Left cardiac atrium (tissue), 4 donors: ENCODE data around the gene CARD19. TPM values are rescaled to one million over a fixed set of nuclear protein-coding genes. Genes with fewer than 3 reads are reported as not detected.

ENCODE experiments used
- ATAC-seq, 2 donors: fragments of 200-7000 bp; cut with Tn5 transposase; one replicate each; pipeline ENCODE4 v1.9.1; 2020; ENCODE audit warnings: mild to moderate bottlenecking in 2 of 2, moderate library complexity in 2 of 2
- DNase-seq: peaks from one replicate; pipeline ENCODE4 v3.0.0-alpha.2; 2020
- intact Hi-C, 2 donors: fragments of 100-400 bp; cut with DNase I; formaldehyde crosslinking; loops; one replicate each; pipeline versions ENCODE4 v1.14.1 to v1.15.1; 2022 to 2023
- total RNA-seq, 2 donors: library from RNA; stranded (reverse); fragmentation: NEBNext Ultra II Directional; extraction: Animal tissue kit (Norgen Biotek cat#: 25700); gene quantifications; one replicate each; pipeline ENCODE4 v1.2.1, GENCODE V29; 2021
- donor health status: DM: no; HTN: yes; CAD: no.
- donor health status: DM: no; HTN: yes; CAD: no; lungs with severe emphysema.
- donor health status: DM: yes; HTN: yes; CAD: no.
- donor health status: Dilated cardiomyopathy.

CARD19 gene
- total RNA-seq, 2 donors from 2014 or later, result 20.2 to 26.3 TPM

DNA sequence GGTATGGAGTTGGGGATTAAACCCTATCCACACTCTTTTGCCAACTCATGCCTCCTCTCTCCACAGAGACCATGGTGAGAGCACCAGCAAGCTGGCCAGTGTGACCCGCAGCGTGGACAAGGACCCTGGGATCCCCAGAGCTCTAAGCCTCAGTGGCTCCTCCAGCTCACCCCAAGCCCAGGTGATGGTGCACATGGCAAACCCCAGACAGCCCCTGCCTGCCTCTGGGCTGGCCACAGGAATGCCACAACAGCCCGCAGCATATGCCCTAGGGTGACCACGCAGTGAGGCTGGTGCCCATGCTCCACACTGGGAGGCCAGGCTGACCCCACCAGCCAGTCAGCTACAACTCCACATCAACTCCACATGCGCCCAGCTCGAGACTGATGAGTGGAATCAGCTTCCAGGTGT, 11.5 kb upstream of the CARD19 start:
- intact Hi-C loops, result no loop called here
- ATAC-seq, result no peak
- no peak for DNase-seq

DNA sequence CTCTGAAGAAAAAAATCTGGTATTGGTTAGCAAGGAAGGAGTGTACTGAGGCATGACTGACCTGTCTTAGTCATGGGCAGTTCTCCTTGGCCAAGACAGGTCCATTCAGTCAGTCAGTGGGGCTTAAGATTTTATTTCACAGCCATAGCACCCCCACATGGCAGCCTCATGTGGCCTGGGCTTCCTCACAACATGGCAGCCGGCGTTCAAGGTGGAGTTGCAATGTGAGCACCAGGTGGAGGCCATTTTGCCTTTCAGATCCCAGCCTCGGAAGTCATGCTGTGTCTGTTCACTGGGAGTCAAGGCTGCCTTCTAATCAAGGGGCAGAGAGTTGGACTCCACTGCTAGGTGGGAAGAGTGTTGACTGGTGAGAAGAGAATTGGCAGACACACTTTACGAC, 10.3 kb upstream of the CARD19 start:
- ATAC-seq (no peak), DNase-seq (no peak)
- intact Hi-C loops, result no loop called here

DNA sequence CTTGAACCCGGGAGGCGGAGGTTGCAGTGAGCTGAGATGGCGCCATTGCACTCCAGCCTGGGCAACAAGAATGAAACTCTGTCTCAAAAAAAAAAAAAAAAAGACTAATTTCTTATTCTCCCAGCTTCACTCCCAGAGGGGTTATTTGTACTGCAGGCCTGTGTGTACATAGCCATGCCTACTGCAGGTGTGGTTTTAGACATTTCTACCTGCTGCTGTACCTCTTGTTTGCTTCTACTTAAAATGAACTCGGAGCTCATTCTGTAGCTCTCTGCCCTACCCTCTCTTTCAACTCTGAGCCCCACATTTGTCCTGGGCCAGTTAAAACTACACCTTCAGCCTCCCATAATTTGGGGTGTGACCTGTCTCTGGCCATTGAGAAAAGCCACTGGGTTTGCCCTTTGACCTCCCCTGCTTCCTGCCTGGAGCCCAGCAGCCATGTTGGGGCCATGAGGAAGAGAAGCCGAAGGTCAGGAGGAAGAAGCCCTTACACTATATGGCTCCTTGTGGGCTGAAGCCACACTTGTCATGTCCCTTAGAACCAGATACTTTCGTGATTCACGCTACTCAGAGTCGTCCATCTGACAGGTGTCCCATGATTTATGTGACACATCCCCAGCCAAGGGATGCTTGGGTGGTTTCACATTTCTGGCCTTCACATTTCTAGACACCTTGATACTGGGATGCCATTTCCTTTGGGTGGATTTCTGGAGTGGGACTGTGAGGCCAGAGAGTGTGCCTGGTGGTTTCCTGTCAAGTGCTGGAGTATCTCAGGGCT, 9.4 kb upstream of the CARD19 start:
- intact Hi-C loops, result no loop called here
- ATAC-seq (no peak), DNase-seq (no peak)

DNA sequence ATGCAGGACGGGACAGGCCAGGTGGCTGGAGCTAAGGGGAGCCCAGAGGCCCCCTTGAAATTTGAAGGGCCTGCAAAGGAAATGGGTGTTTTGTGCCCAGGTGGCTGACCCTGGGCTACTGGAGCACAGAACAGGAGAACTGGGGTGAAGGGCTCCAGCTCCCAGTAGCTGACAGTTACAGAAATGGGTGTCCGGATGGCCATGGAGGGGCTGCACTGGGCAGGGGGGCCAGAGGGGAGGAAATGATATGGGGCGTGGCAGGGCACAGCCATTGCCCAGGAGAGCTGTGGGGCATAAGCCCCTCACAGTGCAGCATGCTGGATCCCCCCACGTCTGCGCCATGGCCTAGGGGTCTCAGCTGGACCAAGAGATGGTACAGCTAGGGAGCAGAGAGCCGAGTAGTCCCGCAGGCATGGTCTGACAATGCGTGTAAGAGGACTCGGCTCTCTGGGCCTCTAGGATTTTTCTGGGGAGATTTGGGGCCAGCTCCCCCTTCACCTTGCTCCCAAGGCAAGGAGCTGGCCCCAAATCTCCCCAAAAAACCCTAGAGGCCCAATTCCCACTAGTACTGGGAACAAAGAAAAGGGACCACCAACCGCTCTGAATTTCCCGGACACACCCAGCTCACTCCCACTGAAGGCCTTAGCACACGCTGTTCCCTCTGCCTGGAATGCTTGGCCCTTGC, 7.9 kb upstream of the CARD19 start:
- no peak for ATAC-seq
- no peak for DNase-seq
- intact Hi-C loops, result no loop called here

DNA sequence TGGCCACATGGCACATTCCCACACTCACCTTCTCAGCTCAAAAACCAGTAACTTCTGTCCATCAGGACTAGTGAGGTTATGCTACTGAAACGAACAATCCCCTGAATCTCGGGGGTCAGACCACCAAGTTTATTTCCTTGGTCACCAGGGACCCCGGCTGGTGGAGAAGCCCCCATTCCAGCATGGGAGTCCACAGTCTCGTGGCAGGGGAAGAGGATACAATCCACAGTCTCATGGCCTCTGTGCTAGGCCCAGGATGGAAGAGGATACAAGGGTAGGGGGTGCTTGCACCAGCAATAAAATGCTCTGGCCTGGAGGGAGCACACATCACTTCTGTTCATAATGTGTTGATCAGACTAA, 7.4 kb upstream of the CARD19 start:
- intact Hi-C loops, result no loop called here
- ATAC-seq (no peak), DNase-seq (no peak)

DNA sequence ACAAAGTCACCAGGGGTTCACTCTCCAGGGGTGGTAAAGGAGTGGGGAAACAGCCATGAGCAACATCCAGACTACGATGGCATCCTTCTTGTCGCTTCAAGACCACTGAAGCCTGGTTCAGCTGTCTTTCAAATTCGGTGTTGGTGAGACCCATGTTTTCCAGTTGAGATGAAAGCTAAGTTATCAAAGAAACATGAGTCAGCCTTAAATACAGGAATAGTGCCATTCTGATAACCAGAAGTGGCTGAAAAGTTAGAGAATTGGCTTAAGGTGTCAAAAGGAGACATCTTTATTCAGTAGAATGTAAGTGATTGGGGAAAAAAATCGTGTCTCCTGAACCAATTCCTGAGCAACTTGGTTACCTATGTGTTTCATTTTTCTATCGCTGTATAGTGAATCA, 7.0 kb upstream of the CARD19 start:
- DNase-seq, result no peak
- no peak for ATAC-seq
- intact Hi-C loops, result no loop called here

DNA sequence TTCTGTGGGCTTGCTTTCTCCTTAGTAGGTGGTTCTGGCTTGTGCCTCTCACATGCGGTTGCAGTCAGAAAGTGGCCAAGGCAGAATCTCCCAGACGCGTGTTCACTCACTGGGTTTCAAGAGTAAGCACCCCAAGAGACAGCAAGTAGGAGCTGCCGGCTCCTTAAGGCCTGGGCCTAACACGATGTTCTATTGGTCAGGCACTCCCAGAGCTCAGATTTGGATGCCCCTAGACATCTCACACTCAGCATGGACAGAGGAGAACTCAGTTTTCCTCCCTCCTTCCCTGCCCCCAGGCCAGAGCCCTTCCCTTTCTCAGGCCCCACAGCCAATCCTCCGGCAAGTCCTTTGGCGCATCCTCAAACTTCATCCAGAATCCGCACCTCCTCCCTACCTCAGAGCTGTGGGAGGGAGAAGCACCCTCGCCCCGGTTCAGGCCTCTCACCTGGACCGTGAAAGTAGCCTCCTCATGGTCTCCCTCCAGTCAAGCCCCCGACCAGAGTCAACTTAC, 6.5 kb upstream of the CARD19 start:
- intact Hi-C loops, result no loop called here
- DNase-seq, result no peak
- ATAC-seq, result no peak

DNA sequence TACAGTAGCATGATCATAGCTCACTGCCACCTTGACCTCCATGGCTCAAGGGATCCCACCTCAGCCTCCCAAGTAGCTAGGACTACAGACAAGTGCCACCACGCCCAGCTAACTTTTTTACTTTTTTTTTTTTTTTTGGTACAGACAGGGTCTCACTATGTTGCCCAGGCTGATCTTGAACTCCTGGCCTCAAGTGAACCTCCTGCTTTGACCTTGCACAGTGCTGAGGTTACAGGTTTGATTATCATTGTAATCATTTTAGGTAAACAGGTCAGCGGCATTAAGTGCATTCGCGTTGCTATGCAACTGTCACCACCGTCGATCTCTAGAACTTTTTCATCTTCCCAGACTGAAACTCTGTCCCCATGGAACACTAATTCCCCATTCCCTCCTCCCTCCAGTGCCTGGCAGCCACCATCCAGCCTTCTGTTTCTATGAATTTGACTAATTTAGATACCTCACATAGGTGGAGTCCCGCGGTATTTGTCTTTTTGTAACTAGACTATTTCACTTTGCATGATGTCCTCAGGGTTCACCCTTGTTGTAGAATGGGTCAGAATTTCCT, 5.8 kb upstream of the CARD19 start:
- DNase-seq, result no peak
- intact Hi-C loops, result no loop called here
- ATAC-seq, result no peak

DNA sequence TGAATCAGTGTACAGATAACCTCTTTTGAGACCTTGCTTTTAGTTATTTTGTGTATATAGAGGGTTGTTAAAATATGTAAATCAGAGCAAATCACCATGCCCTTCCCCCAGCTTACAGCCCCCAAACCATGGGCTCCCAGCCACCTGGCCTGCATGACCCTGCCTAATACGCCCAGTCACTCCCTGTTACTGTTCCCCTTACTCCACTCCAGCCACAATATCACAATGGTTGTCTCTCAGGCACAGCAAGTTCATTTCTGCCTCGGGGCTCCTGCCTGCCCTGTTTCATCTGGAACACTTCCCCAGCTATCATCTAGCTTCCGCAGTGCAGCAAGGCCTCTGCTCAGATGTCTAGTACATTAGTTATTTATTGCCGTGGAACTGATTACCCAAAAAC, 5.0 kb upstream of the CARD19 start:
- intact Hi-C loops, result no loop called here
- no peak for DNase-seq
- no peak for ATAC-seq

DNA sequence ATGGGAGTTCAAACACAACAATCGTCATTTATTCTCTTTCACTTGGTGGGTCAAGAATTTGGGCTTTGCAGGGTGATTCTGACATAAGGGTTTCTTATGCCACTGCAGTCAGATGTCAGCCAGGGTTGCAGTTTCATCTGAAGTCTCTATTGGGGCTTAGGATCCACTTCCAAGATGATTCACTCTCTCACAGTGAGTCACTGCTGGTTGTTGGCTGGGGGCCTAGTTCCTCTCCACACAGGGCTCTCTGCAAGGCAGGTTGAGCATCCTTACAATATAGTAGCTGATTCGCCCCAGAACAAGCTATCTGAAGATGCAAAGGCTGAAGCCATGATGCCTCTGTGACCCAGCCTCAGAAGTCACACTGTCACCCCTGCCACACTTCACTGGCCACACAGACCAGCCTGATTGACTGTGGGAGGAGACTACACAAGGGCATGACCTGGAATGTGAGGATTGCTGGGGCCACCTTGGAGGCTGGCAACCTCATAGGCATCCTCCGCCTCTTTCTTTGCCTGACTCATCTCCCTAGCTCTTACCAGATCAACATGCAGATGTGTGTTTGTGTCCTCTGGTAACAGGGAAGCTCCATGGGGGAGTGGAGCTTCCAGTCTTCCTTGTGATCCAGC, 4.5 kb upstream of the CARD19 start:
- DNase-seq (no peak), ATAC-seq (no peak)
- intact Hi-C loops, result no loop called here

DNA sequence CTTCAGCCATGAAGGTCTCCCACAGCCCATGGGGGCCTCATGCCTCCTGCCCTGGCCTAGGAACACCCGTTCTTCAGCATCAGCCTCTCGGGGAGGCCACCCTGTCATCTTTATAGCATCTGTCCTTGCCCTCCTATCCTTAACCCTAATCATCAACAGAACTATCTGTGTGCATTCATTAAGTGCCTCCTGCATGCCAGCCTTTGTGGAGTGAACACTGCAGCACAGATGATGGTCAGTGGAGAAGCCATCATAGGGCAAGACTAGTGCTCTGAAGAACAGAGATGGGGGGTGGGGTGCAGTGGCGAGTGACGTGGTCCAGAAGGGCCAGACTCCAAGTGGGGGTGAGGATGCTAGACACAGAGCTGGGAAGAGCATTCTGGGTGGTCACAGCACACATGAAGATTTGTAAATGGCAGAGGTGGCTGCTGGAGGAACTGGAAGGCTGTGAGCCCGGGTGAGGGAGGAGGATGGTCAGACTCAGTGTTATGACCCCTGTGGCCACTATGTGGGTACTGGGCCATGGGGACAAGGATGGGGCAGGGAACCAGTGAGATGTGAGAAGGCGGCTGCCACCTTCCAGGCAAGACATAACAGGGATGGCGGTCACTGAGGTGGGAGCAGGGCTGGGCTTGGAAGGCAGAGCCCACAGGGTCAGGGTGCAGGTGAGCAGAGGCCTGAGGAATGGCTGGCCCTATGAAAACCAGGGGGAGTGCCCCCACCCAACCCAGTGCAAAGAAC, 3.6 kb upstream of the CARD19 start:
- intact Hi-C loops, result no loop called here
- ATAC-seq (no peak), DNase-seq (no peak)

DNA sequence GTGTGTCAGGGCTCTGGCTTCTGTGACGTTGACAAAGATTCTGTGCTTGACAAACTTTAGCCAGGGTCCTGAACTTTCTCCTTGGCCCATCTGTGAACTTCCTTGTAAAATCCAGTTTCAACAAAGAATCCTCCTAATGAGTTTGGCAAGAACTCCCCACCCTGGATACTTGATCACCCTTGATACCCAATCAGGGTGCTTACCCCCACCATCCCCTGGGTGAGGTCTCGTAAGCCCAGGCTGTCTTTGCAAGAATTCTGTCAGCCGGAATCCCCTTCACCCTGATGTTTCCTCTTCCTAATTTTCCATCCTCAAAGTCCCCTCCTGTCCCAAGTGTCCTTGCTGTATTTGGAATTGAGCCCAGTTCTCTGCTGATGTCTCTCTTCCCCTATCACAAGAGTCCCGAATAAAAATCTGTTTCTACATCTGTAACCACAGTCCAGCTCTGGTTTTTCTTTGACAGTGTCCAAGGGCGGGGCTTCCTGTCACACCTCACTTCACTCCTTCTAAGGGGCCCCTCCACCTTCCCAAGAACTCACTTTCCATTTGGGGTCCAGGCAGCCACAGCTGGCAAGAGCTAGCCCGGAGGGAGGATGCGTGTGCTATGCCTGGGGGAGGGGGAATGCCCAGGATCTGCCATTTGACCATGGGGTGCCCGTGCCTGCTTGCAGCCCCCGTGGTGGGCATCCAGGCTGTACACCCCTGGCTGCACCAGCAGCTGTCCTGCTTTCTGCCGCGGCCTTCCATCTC, 2.7 kb upstream of the CARD19 start:
- intact Hi-C loops, result no loop called here
- no peak for DNase-seq
- ATAC-seq, result no peak

DNA sequence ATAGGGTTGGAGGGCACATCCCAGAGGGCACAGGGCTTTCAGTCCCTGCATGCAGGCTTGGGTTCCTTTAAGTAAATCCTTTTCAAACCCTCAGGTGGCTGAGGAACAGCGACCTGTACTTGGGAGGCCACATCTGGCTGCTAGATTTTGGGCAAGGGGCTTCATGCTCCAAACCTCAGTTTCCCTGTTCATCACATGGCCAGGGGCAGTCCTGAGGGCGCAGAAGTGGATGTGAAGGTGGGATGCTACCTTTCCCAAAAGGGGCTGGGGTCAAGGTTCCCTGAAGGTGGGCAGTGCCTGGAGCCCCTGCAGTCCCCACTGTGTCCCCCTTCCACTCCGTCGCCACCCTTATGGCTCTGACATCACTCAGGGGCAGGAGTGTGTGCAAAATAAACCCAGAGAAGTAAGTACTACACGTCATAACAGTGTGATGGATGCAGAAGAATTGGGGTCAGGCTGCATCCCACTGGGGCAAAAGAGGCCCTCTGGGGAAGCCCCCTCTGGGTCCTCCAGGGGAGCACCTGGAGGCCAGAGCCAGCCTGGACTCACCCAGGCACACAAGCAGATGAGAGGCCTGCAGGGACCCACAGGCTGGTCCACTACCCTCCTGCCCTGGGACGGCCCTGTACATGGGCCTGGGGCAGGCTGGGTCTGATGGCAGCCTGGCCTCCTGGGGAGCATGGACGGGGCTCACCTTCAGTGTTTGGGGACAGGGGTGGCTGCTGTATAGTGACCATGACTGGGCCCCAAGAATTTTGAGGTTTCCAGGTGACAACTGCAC, 1.9 kb upstream of the CARD19 start:
- ATAC-seq, result no peak
- intact Hi-C loops, result no loop called here
- DNase-seq, result no peak

DNA sequence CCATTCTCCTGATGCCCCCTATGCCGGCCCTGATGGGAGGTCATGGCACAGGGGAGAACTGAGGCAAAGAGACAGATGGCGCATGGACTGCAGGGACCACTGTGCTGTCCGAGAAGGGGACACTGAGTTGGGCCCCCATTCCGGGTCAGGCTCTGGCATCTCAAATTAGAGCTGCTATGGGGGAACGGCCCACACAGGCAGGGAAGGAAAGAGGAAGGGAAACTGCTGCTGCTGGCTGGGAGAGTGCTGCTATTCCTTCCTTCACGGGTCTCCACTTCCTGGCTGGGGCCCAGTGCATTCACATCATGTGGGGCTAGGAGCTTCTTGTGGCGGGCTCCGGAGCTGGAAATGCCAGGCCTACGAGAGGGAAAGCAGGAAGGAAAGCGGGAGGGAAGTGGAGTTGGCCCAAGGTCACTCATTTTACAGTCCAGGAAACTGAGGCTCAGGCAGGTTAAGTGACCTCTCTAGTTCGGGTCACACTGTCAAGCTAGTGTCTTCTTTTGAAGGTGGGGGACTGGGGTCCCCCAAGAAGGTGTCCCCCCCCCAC, 1.3 kb upstream of the CARD19 start:
- DNase-seq (peak; percentile 67), ATAC-seq (no peak)
- intact Hi-C loops, result no loop called here

DNA sequence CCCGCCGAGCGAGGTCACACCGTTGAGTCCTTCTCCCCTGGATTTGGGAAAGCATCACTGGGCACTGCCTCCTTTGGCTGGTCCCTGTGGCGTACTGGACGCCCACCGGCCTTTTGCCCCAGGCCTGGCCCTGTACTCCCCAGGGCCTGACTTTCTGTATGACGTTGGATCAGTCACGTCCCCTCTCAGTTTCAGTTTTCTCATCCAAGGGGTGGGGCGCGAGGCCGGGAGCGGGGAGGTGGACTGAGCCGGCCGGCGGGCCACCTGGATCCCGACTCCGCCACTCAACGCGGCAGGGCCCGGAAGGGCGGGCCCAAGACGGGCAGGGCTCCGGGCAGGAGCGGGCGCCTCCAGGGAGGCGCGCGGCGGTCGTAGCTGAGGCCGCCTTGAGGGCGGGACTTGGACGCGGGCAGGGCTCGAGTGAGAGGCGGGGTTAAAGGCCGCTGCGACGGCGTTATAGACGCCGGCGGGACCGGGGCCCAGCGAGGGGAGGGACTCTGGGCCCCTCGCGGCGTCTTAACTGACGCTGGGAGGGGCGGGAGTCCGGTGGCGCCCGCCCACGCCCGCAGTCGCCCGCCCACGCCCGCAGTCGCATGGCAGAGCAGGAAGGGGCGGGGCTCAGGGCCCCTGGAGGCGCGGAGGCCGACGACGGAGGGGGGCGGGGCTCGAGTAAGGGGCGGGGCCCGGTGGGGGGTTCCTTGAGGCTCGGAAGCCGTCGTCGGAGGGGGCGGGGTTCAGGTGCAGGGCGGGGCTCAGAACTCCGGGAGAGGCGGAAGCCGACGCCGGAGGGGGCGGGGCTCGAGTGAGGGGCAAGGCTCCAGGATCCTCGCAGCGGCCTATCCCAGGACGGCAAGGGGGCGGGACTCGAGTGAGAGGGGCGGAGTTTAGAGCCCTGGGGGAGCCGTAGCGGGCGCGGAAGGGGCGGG, 549 bp upstream of the CARD19 start:
- DNase-seq (peak; percentile 100), ATAC-seq (peak; percentile 86 to 88)

DNA sequence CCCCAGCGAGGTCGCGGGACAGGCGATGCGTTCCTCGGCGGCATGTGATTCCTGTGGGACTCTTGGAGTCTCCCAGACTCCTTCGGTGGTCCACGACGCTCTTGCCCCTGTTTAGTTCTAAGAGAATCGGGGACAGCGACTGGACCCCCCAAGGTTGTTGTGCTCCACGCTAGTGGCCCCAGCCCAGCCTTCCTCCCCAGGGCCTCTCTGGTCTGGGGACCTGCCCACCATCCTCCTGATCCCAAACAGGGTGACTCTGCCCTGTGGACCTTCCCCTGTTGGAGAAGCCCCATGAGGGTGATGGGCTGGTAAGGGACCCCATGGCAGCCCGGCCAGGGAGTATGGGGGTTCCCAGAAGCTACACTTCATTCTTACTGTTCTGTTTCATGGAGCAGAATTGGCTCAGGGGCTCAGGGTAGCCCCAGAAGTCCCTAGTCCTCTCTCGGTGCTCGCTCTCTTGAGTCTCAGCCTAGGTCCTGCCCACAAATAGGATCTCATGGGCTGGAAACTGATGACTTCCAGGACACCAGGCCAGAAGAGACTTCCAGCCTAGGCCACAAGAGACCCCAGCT, 880 bp downstream of the CARD19 start:
- intact Hi-C loops, result no loop called here
- no peak for DNase-seq
- no peak for ATAC-seq

More for the DNA sequence above, 549 bp upstream of the CARD19 start:
- intact Hi-C loops, result no loop called here
